NOMO-1 treated with DMSO at 0.1 percent for 48 hours (cell line): ENCODE results near the gene PTCH2.

Experiments
- DNase-seq: peaks from one replicate; lab custom pipeline; 2025; ENCODE audit not compliant: unreplicated experiment; lab: John Stamatoyannopoulos, UW

The PTCH2 gene

GRCh38 chr1:44842862-44843655 is at the start of gene PTCH2:
Gene PTCH2, minus strand, starts transcription at chr1:44843253. Its CDS starts 321 bp downstream, at chr1:44842932.
- peak; percentile 32 for DNase-seq

- DNase-seq = no peak
Observed at GRCh38 chr1:44890007-44890406, 47.0 kb upstream of the PTCH2 start.

GRCh38 chr1:44885406-44885805 is 42.4 kb upstream of the PTCH2 start:
- DNase-seq = no peak

GRCh38 chr1:44884746-44885145 is 41.7 kb upstream of the PTCH2 start:
- DNase-seq = no peak

GRCh38 chr1:44881011-44881632 is 38.1 kb upstream of the PTCH2 start:
- no peak for DNase-seq

- DNase-seq = no peak
Observed at GRCh38 chr1:44874155-44874554, 31.1 kb upstream of the PTCH2 start.

GRCh38 chr1:44870096-44870495 is 27.0 kb upstream of the PTCH2 start:
- DNase-seq = no peak

GRCh38 chr1:44867801-44868200 is 24.7 kb upstream of the PTCH2 start:
- no peak for DNase-seq

GRCh38 chr1:44862829-44863401 is 19.9 kb upstream of the PTCH2 start:
- no peak for DNase-seq

- DNase-seq = no peak
Observed at GRCh38 chr1:44860891-44861425, 17.9 kb upstream of the PTCH2 start.

- peak; percentile 48 for DNase-seq
Observed at GRCh38 chr1:44860331-44860730, 17.3 kb upstream of the PTCH2 start.

GRCh38 chr1:44857446-44857845 is 14.4 kb upstream of the PTCH2 start:
- no peak for DNase-seq

- no peak for DNase-seq
Observed at GRCh38 chr1:44855742-44856141, 12.7 kb upstream of the PTCH2 start.

GRCh38 chr1:44854970-44855369 is 11.9 kb upstream of the PTCH2 start:
- DNase-seq = no peak

GRCh38 chr1:44853201-44853600 is 10.1 kb upstream of the PTCH2 start:
- DNase-seq = no peak

- DNase-seq = no peak
Observed at GRCh38 chr1:44851308-44851707, 8.3 kb upstream of the PTCH2 start.

GRCh38 chr1:44849575-44850132 is 6.6 kb upstream of the PTCH2 start:
- no peak for DNase-seq

- DNase-seq = no peak
Observed at GRCh38 chr1:44848456-44849181, 5.6 kb upstream of the PTCH2 start.

GRCh38 chr1:44847845-44848244 is 4.8 kb upstream of the PTCH2 start:
- DNase-seq = no peak

GRCh38 chr1:44846985-44847384 is 3.9 kb upstream of the PTCH2 start:
- DNase-seq = no peak

GRCh38 chr1:44842486-44842861 is 579 bp downstream of the PTCH2 start:
- DNase-seq = no peak
